Measurements from ENCODE around the gene HOXC4. TPM values are rescaled to one million over a fixed set of nuclear protein-coding genes. Genes with fewer than 3 reads are reported as not detected.

Gene HOXC4
- total RNA-seq, 1 donor from 2014 or later: 1.2 TPM

DNA sequence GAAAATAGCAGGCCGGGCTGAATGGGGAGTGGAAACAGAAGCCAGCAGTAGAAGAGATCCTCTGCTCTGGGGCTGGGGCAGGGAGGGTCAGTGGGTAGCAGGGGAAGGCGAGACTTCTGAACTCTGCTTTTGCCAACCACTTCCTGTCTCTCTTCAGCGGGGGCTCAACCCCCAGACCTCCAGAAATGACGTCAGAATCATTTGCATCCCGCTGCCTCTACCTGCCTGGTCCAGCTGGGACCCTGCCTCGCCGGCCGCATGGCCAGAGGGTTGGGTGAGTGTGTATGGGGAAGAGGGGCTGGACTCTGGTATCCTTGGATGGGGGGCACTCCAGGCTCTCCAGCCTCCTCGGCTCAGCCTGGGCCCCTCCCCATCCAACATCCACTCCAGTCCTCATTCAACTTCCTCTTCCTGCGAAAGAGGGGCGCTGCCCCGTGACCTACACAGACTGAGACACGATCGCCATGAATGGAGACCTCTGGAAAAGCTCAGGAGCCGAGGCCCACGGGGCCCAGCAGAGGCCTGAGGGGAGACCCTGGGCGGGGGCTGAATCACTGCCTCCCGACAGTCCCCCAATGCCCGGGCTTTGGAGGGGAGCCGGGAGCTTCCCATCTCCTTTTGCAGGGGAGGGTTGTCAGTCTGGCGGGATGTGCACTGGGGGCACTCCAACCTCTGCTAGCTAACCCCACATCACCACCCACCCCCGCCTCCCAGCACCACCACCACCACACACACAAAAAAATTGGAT, 458 bp upstream of the HOXC4 start:
- Histone ChIP-seq H3K4me1 (peaks cover 34% of the 10 kb centered on the region), H3K36me3 (no peaks in the 10 kb centered on the region), H3K27ac (no peak overlapping the region), H3K9me3 (no peaks in the 10 kb centered on the region), H3K4me3 (peak overlapping the region; percentile 29 to 33), H3K27me3 (peaks cover 36% of the 10 kb centered on the region)
- intact Hi-C loops (cut with DNase I): no loop called here
- TF ChIP-seq, protein P1, sequence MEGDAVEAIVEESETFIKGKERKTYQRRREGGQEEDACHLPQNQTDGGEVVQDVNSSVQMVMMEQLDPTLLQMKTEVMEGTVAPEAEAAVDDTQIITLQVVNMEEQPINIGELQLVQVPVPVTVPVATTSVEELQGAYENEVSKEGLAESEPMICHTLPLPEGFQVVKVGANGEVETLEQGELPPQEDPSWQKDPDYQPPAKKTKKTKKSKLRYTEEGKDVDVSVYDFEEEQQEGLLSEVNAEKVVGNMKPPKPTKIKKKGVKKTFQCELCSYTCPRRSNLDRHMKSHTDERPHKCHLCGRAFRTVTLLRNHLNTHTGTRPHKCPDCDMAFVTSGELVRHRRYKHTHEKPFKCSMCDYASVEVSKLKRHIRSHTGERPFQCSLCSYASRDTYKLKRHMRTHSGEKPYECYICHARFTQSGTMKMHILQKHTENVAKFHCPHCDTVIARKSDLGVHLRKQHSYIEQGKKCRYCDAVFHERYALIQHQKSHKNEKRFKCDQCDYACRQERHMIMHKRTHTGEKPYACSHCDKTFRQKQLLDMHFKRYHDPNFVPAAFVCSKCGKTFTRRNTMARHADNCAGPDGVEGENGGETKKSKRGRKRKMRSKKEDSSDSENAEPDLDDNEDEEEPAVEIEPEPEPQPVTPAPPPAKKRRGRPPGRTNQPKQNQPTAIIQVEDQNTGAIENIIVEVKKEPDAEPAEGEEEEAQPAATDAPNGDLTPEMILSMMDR (IDR thresholded peaks at IDR 0.05): no peak
- TF ChIP-seq POLR2A (IDR thresholded peaks at IDR 0.05) (no peak), POLR2AphosphoS5 (IDR thresholded peaks at IDR 0.05; ENCODE audit: insufficient read depth in 1 of 2, low read depth in 1 of 2) (no peak)
- DNase-seq (ENCODE audit: extremely low spot score in 2 of 2): no peak

DNA sequence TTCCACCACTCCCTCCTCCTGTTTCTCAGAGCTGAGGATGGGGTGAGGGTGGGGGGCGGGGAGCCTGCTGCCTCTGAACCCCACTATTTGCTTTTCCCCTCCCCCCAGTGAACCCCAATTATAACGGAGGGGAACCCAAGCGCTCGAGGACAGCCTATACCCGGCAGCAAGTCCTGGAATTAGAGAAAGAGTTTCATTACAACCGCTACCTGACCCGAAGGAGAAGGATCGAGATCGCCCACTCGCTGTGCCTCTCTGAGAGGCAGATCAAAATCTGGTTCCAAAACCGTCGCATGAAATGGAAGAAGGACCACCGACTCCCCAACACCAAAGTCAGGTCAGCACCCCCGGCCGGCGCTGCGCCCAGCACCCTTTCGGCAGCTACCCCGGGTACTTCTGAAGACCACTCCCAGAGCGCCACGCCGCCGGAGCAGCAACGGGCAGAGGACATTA, 1.1 kb downstream of the HOXC4 start:
- DNase-seq (ENCODE audit: extremely low spot score in 2 of 2): no peak
- intact Hi-C loops (cut with DNase I): no loop called here
- TF ChIP-seq POLR2A (IDR thresholded peaks at IDR 0.05) (no peak), POLR2AphosphoS5 (IDR thresholded peaks at IDR 0.05; ENCODE audit: insufficient read depth in 1 of 2, low read depth in 1 of 2) (no peak)
- TF ChIP-seq, protein P1 (IDR thresholded peaks at IDR 0.05): no peak
- Histone ChIP-seq H3K36me3 (no peaks in the 10 kb centered on the region), H3K9me3 (no peaks in the 10 kb centered on the region), H3K27me3 (peaks cover 36% of the 10 kb centered on the region), H3K4me3 (no peak overlapping the region), H3K4me1 (peaks cover 34% of the 10 kb centered on the region), H3K27ac (no peak overlapping the region)

DNA sequence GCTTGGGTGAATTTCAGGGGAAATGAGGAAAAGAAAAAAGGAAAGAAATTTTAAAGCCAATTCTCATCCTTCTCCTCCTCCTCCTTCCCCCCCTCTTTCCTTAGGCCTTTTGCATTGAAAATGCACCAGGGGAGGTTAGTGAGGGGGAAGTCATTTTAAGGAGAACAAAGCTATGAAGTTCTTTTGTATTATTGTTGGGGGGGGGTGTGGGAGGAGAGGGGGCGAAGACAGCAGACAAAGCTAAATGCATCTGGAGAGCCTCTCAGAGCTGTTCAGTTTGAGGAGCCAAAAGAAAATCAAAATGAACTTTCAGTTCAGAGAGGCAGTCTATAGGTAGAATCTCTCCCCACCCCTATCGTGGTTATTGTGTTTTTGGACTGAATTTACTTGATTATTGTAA, 1.9 kb downstream of the HOXC4 start:
- no peak overlapping the region for H3K4me3 ChIP-seq
- no peak overlapping the region for H3K27ac ChIP-seq
- H3K27me3 ChIP-seq: peaks cover 36% of the 10 kb centered on the region
- intact Hi-C loops (cut with DNase I): no loop called here
- H3K9me3 ChIP-seq: no peaks in the 10 kb centered on the region
- DNase-seq (ENCODE audit: extremely low spot score in 2 of 2): no peak
- no peaks in the 10 kb centered on the region for H3K36me3 ChIP-seq
- TF ChIP-seq POLR2A (IDR thresholded peaks at IDR 0.05): no peak
- TF ChIP-seq, protein P1 (IDR thresholded peaks at IDR 0.05): no peak
- no peak for TF ChIP-seq POLR2AphosphoS5 (IDR thresholded peaks at IDR 0.05; ENCODE audit: insufficient read depth in 1 of 2, low read depth in 1 of 2)
- H3K4me1 ChIP-seq: peaks cover 34% of the 10 kb centered on the region

DNA sequence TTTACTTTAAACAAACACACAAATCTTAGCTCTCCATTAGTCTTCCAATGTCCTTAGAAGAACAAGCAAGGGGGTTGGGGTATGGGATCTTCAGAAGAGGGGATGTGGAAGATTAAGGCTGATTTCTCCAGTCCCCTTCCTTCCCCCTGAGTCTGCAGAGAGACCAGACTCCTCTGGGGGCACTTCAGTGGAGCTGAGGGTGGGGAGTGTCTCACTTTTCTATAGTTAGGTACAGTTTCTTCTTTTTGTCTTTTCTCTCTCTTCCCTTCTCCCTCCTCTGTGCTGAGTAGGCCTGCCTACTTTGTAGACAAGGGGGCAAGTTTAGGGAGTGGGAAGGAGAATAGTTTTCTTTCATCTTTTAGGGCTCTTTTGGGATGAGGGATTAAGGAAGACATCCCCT, 2.5 kb downstream of the HOXC4 start:
- Histone ChIP-seq H3K27ac (no peak overlapping the region), H3K27me3 (peaks cover 32% of the 10 kb centered on the region), H3K4me3 (no peak overlapping the region), H3K36me3 (no peaks in the 10 kb centered on the region), H3K9me3 (no peaks in the 10 kb centered on the region), H3K4me1 (peaks cover 34% of the 10 kb centered on the region)
- DNase-seq (ENCODE audit: extremely low spot score in 2 of 2): no peak
- TF ChIP-seq POLR2A (IDR thresholded peaks at IDR 0.05) (no peak), POLR2AphosphoS5 (IDR thresholded peaks at IDR 0.05; ENCODE audit: insufficient read depth in 1 of 2, low read depth in 1 of 2) (no peak)
- TF ChIP-seq, protein P1 (IDR thresholded peaks at IDR 0.05): no peak
- intact Hi-C loops (cut with DNase I): no loop called here

DNA sequence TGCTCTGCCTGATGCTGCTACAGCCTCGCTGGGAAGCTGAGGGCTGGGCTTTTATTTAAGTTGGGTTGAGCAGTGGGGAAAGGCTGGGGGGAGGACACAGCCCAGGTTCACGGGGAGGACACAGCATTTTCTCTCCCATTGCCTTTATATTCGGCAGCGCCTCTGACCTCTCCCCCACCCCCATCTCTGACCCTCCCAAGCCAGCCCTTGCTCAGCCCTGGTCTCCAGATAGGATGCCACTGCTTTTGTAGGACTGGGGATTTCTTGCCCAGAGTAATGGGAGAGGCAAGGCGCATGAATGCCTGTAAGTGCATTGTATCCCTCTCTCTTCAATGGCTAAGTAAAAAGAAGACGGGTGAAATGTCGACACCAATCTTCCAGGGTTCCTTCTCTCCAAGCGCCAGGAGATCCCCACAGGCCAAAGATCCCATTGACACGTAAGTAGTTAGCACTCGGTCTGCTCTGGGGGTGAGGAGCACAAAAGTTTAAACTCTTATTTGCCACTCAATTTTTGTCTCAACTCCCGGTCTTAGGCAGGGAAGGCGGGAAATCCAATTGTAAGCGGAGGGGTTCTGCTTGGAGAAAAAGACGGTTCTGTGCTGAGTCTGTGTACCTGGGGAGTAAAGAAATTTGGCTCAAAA, 4.6 kb downstream of the HOXC4 start:
- H3K27me3 ChIP-seq: peaks cover 22% of the 10 kb centered on the region
- no peak overlapping the region for H3K4me3 ChIP-seq
- H3K4me1 ChIP-seq: peaks cover 16% of the 10 kb centered on the region
- TF ChIP-seq POLR2AphosphoS5 (IDR thresholded peaks at IDR 0.05; ENCODE audit: insufficient read depth in 1 of 2, low read depth in 1 of 2): no peak
- TF ChIP-seq POLR2A (IDR thresholded peaks at IDR 0.05): no peak
- TF ChIP-seq, protein P1 (IDR thresholded peaks at IDR 0.05): no peak
- intact Hi-C loops (cut with DNase I): no loop called here
- DNase-seq (ENCODE audit: extremely low spot score in 2 of 2): no peak
- H3K36me3 ChIP-seq: no peaks in the 10 kb centered on the region
- no peaks in the 10 kb centered on the region for H3K9me3 ChIP-seq
- H3K27ac ChIP-seq: no peak overlapping the region

Measured in vagina (tissue), 2 donors.